ENCODE data around the gene ESRRG.
"Not testable (repeated sequence)": the region's sequence is repeated elsewhere in the genome, so short reads cannot be mapped to it uniquely, and the experiment has no call there.

ESRRG gene

DNA sequence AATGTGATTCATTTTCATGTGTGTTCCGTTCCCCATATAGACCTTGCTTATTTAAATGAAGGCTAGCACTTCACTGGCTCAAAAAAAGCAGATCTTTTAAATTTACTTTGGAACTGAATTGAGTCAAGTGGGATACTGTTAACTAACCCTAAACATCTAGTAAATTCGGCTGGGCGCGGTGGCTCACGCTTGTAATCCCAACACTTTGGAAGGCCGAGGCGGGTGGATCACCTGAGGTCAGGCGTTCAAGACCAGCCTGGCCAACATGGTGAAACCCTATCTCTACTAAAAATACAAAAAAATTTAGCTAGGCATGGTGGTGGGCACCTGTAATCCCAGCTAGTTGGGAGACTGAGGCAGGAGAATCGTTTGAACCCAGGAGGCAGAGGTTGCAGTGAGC, 19.2 kb downstream of the ESRRG start:
- DNase-seq (ENCODE audit: low spot score), result not testable (repeated sequence)

DNA sequence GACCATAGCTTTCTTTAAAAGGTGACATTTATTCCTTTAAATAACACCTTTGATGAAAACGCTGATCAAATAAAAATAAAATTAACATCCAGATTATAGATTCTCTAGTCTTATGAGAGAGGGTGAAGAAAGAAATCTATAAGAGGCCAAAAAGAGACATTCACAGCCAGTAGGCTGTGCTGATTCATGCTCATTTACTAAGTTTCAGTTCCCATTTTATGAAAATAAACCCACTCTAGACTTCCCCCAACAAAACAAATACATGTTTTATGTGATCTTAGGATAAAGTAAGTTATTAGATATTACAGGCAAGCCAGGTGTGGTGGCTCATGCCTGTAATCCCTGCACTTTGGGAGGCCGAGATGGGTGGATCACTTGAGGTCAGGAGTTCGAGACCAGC, 21.1 kb downstream of the ESRRG start:
- DNase-seq (ENCODE audit: low spot score), result no peak

DNA sequence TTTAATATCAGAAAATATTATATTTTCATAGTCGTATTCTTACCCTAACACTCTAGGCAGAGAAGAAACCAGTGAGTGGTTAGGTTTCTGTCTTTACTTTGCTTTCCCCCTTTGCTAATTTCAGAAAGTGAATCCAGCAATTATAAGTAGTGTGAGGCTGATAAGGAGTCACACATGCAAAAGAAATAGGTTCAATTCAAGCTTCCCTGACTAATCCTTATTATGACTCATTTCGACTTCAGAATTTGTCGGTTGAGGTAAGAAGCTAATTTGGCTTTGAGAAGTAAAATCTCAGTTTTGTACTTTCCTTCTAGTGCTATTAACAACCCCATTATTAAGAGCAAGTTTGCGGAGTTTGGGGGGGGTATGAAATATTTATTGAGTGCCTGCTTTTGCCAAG, 22.4 kb downstream of the ESRRG start:
- no peak for DNase-seq (ENCODE audit: low spot score)

DNA sequence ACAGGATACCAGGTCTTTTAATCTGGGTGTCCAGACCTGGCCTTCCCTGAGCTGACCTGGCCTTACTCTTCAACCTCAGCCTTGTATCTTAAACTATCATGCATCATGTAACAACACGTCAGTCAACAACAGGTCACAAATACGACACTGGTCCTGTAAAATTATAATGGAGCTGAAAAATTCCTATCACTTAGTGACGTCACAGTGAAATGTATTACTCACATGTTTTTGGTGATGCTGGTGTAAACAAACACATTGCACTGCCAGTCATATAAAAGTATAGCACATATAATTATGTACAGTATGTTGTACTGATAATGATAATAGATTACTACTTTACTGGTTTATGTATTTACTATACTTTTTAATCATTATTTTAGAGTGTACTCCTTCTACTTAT, 31.5 kb downstream of the ESRRG start:
- no peak for DNase-seq (ENCODE audit: low spot score)

DNA sequence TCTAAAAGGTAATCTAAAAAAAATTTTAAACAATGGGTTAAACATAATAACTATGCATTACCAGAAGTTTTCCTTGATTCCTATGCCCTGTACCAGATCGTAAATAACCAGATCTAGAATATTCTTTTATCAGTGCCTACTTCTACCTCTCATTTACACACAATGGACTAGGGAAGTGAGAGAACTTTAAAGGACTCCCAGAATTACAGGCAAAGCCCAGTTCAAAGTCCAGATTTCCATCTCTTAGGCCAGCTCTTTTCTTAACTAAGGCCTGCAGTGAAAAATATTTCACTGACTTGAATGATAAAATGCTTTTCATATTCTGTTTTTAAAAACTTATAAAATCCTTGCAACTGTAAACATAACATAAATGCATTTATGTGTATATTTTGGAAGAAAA, 32.6 kb downstream of the ESRRG start:
- DNase-seq (ENCODE audit: low spot score), result no peak

DNA sequence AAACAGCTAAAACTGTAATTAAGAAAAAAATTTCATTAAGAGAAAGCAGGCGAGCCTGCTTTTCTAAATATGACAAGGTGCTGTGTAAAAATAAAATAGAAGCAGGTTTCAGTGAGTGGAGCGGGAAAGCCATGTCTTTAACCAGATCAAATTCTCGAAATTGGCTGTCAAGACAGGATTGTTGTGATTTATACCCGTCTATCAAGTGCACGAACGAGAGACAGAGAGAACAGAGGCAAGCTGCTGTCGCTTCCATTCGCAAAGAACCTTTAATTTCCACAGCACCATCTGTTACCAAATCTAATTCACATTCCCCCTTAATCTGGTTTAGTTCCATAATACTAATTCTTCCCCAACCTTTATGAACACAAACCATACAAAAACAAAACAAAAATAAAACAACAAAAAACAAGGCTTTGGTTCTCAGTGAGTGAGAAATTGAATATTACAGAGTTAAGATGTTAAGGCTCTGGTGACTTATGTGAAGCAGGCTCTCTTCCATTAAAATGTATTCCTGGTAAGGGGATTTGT, 35.0 kb downstream of the ESRRG start:
- DNase-seq (ENCODE audit: low spot score), result no peak

DNA sequence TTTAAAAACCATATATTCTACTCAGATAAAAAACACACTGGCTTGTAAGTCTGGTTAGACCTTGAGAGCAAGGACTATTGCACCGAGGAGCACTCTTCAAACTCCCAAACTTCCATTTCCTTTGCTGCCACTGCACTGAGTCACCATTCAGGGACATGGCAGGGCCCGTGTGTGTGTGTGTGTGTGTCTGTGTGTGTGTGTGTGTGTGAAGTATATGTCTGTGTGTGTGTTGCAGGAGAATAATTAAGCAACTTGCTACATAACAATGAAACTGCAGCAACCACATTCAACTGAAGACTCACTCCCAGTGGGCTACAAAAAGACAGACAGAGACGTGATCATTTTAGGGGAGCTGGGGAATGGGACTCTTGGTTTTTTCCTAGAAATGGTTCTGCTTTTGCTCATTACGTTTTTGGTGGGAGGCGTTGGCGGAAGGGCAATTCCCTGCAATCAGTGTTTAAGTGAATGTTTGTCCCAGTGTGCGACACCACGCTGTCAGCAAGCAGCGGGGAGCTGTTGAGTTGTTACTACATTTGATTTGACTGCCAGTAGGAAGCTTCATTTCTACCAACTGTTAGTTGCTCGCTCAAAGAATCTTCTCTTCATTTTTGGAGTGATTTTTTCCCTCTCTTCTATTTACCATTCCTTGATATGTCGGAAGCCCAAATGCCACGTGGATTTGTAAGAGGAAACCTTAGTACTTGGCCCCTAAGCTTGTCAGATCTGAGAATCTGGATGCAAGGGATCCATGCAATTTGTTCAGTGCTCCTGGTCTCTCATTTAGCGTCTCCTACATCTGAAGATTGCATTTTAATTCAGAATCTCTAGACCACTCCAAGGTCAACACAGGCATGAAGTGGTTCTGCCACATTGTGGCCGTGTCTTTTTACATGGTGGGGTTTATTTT, 36.1 kb downstream of the ESRRG start:
- DNase-seq (ENCODE audit: low spot score), result no peak

DNA sequence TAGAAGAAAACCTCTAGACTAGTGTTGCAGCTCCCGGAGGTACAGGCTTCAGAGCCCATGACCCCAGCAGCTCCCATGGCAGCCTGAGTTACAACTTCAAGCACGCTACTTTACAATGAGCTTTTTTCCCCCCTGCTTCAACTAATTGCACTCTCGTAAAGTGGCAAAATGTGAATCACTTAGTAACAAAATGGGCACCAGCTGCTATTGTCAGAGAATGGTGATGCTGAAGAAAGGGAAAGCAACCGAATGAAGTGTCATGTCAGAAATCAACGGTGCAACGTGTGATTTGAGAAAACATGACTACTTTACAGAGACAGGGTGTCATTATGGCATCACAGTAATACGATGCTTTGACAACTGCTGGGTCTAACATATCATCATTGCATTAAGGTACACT, 40.5 kb downstream of the ESRRG start:
- no peak for DNase-seq (ENCODE audit: low spot score)

DNA sequence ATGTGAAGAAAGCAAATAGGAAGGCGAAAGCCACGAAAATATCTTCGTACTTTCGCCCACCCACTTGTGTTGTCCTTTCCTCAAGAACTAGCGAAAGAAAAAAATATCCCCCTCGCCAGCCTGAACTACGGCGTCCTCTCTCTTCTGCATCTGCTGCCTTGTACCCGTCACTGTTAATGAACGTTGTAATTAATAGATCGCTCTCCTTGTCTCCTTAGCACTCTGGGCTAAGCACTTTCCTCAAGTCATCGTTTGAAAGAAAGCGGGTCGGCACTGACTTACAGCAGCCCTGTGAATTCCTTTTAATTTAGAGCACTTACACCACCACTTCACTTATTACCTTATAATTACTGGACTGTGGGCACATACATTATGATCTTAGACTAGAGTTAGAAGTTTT, 44.1 kb downstream of the ESRRG start:
- no peak for DNase-seq (ENCODE audit: low spot score)

DNA sequence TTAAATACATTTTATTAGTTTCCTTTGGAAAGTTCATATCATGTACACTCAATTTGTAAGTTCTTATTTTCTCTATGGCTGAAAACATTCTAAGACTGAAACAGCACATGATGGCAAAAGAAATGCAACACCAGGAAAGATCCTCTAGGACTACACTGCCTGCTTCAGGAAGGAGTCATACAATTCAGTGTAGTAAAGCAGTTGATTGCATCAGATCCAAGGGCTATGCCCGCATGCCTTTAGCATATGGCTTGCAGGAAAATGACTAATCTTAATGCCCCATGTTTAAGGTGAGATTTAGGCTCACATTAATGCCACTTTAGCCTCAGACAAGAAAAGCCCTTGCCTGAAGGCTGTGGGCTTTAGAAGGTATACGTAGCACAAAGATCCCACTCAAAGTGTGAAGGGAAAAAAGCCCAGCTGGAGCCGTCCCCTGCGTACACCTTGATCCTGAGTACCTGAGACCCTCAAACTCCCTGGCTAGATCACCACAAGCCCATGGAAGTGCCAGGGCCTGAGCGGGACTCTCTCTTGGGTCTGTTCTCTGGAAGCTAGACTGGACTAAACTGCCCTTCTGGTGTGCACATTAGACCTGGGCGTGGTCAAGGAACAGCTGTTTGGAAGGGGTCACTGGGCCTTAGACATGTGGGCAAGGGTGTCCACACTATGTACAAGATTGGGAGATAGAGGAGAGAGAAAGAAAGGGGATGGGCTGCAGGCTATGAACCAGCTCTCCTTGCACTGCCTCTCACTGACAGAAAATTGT, 52.9 kb downstream of the ESRRG start:
- no peak for DNase-seq (ENCODE audit: low spot score)

DNA sequence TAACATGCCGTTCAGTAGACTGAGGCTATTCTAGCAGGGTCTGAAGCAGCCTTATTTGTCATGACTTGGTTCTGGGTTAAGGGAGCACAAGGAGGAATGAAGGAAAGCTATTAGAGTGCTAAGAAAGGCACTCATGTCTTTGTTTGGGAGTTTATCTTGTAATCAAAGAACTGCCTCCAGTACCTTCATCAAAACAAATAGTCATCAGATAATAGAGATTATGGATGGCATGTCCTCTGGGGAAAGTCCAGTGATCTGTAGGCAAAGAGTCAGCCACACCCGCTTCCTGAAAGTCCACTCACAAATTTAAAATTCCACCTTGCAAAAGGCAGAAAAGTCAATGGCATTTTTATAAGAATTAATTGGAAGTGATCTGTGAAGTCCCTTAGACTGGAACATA, 56.8 kb downstream of the ESRRG start:
- no peak for DNase-seq (ENCODE audit: low spot score)

DNA sequence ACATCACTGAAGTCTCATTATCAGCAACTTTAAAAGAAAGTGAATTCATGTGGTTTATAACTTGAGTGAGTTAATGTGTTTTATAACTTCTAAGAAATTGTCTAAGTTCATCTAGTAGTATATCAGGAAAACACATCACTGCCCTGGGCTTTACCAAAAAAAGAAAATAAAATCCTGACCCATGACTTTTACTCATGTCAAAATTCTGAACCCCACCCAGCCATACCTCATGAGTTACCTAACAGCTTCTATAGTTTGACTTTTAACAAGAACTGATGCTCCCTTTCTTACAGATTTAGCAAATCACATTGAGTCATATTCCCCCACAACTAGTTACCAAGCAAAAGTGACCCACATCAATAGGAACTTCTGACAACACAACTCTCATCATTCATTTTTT, 57.4 kb downstream of the ESRRG start:
- no peak for DNase-seq (ENCODE audit: low spot score)

DNA sequence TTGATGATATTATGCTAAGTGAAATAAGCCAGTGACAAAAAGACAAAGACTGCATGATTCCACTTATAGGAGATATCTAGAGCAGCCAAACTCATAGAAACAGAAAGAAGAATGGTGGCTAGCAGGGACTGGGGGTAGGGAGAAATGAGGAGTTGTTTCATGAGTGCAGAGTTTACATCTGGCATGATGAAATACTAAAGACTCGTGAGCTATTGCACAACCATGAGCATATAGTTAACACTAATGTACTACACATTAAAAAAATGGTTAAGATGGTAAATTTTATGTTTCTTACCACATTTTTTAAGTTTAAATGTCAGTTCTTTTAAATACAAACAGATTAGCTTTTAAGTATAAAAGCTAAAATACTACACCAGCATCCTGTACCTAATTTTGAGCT, 57.8 kb downstream of the ESRRG start:
- no peak for DNase-seq (ENCODE audit: low spot score)

DNA sequence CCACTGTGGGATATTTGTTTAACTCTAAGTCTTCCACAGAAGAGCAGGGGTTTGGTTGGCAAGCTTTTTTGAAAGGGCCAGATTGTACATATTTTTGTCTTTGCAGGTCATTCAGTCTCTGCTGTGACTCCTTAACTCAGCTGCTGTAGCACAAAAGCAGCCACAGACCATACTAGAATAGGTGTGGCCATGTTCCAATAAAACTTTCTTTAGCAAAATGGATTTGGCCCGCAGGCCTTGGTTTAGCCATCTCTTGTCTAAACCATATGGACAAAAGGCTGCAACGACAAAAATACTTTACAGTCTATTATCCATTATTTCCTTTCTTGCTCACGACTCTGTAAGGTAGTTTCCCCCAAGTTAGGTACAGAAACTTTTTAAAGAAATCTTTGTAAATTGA, 60.5 kb downstream of the ESRRG start:
- no peak for DNase-seq (ENCODE audit: low spot score)

DNA sequence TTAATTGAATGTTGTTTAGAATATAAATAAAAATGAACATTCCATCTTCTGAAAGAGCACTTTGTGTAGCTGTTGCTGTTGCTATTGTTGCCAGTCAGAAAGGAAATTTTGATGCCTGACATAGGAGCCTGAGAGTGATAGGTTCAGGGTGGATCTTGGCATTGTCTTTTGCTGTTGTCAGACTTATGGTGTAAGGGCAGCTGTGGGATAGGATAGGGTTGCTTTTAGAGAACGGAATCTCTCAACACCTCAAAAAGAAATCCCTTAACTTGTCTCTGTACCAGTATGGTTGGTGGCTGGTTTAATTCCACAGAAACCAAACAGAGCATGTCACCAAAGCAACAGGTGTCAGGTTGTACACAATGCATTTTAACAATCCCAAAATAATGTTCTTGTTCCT, 62.7 kb downstream of the ESRRG start:
- no peak for DNase-seq (ENCODE audit: low spot score)

DNA sequence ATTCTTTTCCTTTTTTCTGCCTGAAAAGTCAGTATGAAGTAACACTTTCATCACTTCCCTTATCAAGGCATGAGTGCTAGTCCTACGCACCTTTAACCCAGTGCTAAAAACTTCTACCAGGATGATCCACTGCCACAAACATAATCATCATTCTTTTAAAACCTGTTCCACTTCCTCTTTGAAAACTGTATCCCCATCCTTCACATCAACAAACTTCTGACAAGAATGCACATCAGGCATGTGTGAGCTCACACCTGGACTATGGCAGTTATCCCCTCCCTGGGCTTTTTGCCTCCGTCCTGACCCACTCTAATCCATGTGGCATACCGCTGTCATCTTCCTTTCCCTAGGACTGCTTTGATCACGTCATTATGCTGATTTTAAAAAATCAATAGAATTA, 70.2 kb downstream of the ESRRG start:
- DNase-seq (ENCODE audit: low spot score), result no peak

DNA sequence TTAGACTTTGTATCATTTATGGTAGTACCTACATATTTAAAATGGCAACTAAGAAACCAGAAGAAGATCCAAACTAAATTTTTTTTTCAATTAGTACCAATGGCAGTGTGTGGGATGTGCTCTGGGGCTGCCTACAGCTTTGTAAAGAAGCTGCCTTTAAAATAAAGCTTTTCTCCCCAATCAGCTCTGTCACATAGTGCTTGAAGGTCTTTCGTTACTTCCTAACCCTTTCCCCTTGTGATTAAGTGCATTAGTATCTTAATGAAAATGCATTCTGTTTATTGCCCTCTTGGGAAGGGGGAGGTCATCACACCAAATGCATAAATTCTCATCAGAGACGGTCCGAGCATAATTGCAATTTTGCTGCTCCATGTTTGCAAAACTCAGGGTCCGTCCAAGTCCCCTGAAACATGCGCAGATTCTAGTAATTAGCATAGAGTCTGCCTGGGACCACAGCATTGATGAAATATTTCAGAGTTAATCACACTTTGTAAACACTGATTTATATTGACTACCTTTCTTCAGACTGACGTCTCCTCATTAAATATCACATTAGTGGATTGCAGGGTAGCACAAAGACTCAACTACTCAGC, 71.3 kb downstream of the ESRRG start:
- DNase-seq (ENCODE audit: low spot score), result no peak

DNA sequence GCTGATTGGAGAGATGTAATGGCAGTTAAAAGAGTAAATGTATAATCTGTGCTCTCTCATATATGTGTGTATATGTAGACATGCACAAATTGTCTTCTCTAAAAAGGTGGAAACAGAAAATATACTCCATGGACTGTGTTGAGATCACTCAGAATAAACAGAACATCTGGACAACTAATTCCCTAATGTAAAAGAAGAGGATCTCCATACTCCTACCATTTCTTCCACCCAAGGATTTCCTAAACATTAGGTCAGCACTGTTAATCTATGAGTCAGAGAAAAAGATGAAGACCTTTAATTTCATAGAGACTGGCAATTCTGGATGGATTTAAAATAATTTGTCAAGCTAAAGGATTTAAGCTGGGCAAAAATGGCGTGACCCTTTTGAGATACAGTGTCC, 80.1 kb downstream of the ESRRG start:
- DNase-seq (ENCODE audit: low spot score), result no peak

DNA sequence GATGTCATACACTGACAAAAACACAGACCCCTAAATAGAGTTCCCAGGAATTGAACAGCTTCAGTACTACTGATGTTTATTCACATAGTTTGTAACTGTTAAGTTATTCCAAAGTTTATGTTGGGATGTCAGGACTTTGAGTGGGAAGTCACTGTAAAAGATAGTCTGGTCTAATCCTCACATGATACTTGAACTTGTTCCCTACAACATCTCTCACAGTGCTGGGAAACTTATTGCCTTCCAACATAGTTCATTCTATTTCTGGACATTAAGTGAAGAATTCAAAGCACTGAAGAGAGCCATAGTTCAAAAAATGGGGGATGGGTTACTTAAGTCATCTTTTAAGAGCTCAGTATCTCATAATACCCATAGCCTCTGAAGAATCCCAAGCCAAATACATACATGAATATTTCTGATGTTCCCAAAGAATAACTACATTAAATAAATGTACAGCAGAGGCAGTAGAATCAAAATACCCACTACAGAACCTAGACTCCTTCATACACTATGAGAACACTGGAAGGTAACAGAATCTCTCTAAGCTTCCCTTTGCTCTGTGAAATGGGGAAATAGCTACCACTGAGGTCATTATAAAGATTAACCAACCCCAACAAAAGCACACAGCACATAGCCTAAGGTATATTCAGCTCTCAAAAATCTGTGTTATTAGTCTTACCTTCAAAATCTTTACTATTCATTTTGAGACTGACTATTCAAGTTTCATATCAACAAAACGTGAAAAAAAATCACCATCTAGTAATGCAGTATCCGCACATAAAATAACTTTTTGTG, 81.4 kb downstream of the ESRRG start:
- DNase-seq (ENCODE audit: low spot score), result no peak

DNA sequence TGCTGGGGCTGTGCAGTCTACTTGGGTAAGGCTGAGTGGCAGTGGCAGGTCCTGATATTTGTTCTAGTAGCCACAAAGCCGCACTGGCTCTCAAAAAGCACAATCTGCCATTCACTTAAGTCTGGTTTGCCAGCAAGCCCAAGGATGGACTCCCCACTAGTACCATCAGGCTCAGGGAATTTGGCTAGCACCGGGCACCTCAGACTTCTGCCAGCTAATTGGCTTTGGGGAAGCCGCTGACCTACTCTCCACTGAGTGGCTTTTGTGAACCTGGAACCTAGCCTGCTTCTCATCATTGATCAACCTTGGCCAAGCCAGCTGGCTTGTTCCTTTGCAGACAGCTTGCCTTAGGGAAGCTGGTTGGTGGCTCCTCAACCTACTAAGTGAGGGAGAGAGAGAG, 83.1 kb downstream of the ESRRG start:
- DNase-seq (ENCODE audit: low spot score), result no peak

DNA sequence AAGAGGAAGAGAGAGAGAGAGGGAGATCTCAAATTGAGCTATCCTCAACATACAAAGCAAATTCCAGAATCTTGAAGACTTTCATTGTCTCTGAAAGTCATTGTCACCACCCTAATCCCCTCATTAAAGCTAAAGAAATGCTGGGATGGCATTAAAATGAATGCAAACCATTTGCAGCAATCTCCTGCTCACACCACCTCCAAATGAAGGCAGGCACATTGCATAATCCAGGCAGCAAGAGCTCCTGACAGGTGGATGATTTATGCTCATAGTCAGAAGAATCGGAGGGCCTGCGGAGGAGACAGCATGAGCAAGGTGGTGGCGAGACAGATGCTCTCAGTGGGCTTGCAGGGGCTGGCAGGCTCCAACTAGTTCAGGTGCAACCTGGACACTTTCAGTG, 90.2 kb downstream of the ESRRG start:
- DNase-seq (ENCODE audit: low spot score), result no peak

DNA sequence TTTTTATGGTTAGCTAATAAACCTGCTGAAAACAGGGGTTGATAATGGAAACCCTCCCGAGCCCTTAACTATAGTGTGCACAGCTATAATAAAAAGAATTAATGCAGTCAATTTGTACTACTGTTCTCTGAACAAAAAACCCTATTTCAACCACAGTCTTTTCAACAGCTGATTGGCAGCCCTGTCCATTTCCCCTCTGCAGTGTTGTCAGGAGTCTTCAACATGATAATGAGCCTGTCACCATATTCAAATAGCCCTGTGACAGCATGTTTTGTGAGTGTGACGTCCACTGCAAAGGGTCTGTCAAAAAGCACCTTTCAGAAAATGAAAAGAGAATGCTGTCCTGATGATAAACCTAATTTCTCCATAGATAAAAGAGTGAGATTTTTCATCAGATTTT, 92.7 kb downstream of the ESRRG start:
- DNase-seq (ENCODE audit: low spot score), result no peak
